ENCODE results near the gene LRP1B.

DNA sequence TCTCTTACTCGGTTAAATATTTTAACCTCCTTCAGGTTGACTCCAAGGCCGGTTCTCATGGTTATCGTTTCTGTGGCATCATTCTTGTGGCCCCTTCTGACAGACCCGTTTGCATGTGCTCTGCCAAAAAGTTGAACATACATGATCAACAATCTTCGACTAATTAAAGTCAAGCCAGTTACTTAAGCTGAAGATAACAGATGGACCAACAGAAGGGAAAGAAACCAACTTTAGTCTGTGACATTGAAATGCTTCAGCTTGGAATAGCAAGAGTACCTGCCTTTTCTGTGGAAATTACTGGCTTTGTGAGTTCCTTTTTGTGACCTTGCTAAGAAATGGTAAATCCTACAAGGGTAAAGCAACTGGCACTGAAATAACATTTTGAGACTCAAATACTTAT lies 1429.1 kb downstream of the LRP1B start:
- TF ChIP-seq CEBPB (IDR thresholded peaks at IDR 0.05), result no peak
- TF ChIP-seq EP300 (IDR thresholded peaks at IDR 0.05; ENCODE audit: borderline replicate concordance), result no peak
- TF ChIP-seq CREB1 (IDR thresholded peaks at IDR 0.05; ENCODE audit: low read depth), result no peak
- TF ChIP-seq FOXM1 (IDR thresholded peaks at IDR 0.05; ENCODE audit: borderline replicate concordance, low read depth), result no peak
- TF ChIP-seq TAF1 (IDR thresholded peaks at IDR 0.05; ENCODE audit: low read depth), result no peak
- no peak for TF ChIP-seq YY1 (IDR thresholded peaks at IDR 0.05; ENCODE audit: low read depth)
- TF ChIP-seq RAD21 (IDR thresholded peaks at IDR 0.05; ENCODE audit: low read depth), result no peak
- TF ChIP-seq, protein P1, sequence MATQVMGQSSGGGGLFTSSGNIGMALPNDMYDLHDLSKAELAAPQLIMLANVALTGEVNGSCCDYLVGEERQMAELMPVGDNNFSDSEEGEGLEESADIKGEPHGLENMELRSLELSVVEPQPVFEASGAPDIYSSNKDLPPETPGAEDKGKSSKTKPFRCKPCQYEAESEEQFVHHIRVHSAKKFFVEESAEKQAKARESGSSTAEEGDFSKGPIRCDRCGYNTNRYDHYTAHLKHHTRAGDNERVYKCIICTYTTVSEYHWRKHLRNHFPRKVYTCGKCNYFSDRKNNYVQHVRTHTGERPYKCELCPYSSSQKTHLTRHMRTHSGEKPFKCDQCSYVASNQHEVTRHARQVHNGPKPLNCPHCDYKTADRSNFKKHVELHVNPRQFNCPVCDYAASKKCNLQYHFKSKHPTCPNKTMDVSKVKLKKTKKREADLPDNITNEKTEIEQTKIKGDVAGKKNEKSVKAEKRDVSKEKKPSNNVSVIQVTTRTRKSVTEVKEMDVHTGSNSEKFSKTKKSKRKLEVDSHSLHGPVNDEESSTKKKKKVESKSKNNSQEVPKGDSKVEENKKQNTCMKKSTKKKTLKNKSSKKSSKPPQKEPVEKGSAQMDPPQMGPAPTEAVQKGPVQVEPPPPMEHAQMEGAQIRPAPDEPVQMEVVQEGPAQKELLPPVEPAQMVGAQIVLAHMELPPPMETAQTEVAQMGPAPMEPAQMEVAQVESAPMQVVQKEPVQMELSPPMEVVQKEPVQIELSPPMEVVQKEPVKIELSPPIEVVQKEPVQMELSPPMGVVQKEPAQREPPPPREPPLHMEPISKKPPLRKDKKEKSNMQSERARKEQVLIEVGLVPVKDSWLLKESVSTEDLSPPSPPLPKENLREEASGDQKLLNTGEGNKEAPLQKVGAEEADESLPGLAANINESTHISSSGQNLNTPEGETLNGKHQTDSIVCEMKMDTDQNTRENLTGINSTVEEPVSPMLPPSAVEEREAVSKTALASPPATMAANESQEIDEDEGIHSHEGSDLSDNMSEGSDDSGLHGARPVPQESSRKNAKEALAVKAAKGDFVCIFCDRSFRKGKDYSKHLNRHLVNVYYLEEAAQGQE (IDR thresholded peaks at IDR 0.05; ENCODE audit: low read depth), result no peak
- TF ChIP-seq, protein P2, sequence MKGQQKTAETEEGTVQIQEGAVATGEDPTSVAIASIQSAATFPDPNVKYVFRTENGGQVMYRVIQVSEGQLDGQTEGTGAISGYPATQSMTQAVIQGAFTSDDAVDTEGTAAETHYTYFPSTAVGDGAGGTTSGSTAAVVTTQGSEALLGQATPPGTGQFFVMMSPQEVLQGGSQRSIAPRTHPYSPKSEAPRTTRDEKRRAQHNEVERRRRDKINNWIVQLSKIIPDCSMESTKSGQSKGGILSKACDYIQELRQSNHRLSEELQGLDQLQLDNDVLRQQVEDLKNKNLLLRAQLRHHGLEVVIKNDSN (IDR thresholded peaks at IDR 0.05), result no peak
- TF ChIP-seq, protein P3, sequence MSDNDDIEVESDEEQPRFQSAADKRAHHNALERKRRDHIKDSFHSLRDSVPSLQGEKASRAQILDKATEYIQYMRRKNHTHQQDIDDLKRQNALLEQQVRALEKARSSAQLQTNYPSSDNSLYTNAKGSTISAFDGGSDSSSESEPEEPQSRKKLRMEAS (IDR thresholded peaks at IDR 0.05), result no peak
- TF ChIP-seq EGR1 (IDR thresholded peaks at IDR 0.05), result no peak

Data from Ishikawa (cell line).